MCF 10A (cell line): ENCODE measurements around the gene CEACAM7. TPM values are rescaled to one million over a fixed set of nuclear protein-coding genes. Genes with fewer than 3 reads are reported as not detected.

Experiments
- BruUV-seq: library from RNA; stranded (reverse); fragments of 400-500 nt; replicated peaks from 2 replicates; lab custom pipeline; 2021; lab: Mats Ljungman, UMichigan
- CTCF ChIA-PET: fragments of 300-600 bp; sonication (Branson Sonifier 250); formaldehyde crosslinking; extraction: SDS; loops from one replicate; lab custom pipeline; 2021; ENCODE audit warnings: antibody characterized with exemption, inconsistent platforms; lab: Yijun Ruan, JAX
- POLR2A ChIA-PET: fragments of 300-600, 350-650 bp; sonication (Branson Sonifier 250); formaldehyde crosslinking; extraction: SDS; loops from one replicate; lab custom pipeline; 2020; ENCODE audit warnings: antibody characterized with exemption, inconsistent platforms; lab: Yijun Ruan, JAX
- DNase-seq: peaks from one replicate; pipeline ENCODE4 v3.0.0-alpha.2; 2018; ENCODE audit not compliant: unreplicated experiment
- H3K27ac Mint-ChIP-seq: one replicate; pipeline ENCODE4 v1.8.0; 2022; ENCODE audit warnings: mild to moderate bottlenecking, low read depth, mixed read lengths; ENCODE audit not compliant: unreplicated experiment
- H3K27me3 Mint-ChIP-seq: one replicate; pipeline ENCODE4 v1.8.0; 2022; ENCODE audit warnings: mixed read lengths; ENCODE audit not compliant: insufficient read depth, unreplicated experiment
- H3K36me3 Mint-ChIP-seq: one replicate; pipeline ENCODE4 v1.8.0; 2022; ENCODE audit warnings: mild to moderate bottlenecking, moderate library complexity, mixed read lengths; ENCODE audit not compliant: insufficient read depth, unreplicated experiment
- H3K4me1 Mint-ChIP-seq: one replicate; pipeline ENCODE4 v1.8.0; 2022; ENCODE audit warnings: mixed read lengths; ENCODE audit not compliant: insufficient read depth, unreplicated experiment
- H3K4me3 Mint-ChIP-seq: one replicate; pipeline ENCODE4 v1.8.0; 2022; ENCODE audit warnings: mild to moderate bottlenecking, moderate library complexity, mixed read lengths; ENCODE audit not compliant: unreplicated experiment
- H3K9me3 Mint-ChIP-seq: one replicate; pipeline ENCODE4 v1.8.0; 2022; ENCODE audit warnings: mixed read lengths; ENCODE audit not compliant: unreplicated experiment
- CTCF ChIP-seq: fragments of 200-600 bp; IDR thresholded peaks from one replicate; pipeline ENCODE4 v1.8.0; 2022; ENCODE audit warnings: antibody characterized with exemption, mild to moderate bottlenecking; ENCODE audit not compliant: unreplicated experiment
- intact Hi-C: fragments of 100-400 bp; cut with micrococcal nuclease; formaldehyde crosslinking; loops from 2 replicates; pipeline ENCODE4 v1.14.1; 2022
- total RNA-seq: library from RNA; stranded (reverse); gene quantifications from 2 replicates; pipeline ENCODE4 v1.2.3, GENCODE V29; 2022

CEACAM7 gene
- total RNA-seq, 1 experiment from 2014 or later: not detected

GRCh38 chr19:41626278-41626677 lies 61.8 kb downstream of the CEACAM7 start:
- no peak overlapping the region for H3K27ac Mint-ChIP-seq
- intact Hi-C loops: no loop called here
- no TSS peak for BruUV-seq
- POLR2A ChIA-PET: interaction anchor here (0.7 kb wide), 1 partner anchor 177 kb away, joined by 3 read pairs; no protein-coding TSS in a partner anchor
- CTCF ChIA-PET: interaction anchor here (0.6 kb wide), 1 partner anchor 37 kb away, joined by 4 read pairs; no protein-coding TSS in a partner anchor
- H3K4me3 Mint-ChIP-seq: no peak overlapping the region
- no peak for TF ChIP-seq CTCF
- peaks cover 83% of the 10 kb centered on the region for H3K27me3 Mint-ChIP-seq
- peaks cover 6% of the 10 kb centered on the region for H3K9me3 Mint-ChIP-seq
- DNase-seq: no peak
- no peaks in the 10 kb centered on the region for H3K4me1 Mint-ChIP-seq
- no peaks in the 10 kb centered on the region for H3K36me3 Mint-ChIP-seq

- H3K9me3 Mint-ChIP-seq: peaks cover under 1% of the 10 kb centered on the region
- CTCF ChIA-PET: interaction anchor here (0.7 kb wide), 1 partner anchor 132 kb away, joined by 3 read pairs; no protein-coding TSS in a partner anchor
- intact Hi-C loops: no loop called here
Observed at GRCh38 chr19:41624937-41625336, 63.1 kb downstream of the CEACAM7 start.

GRCh38 chr19:41624515-41624914 lies 63.6 kb downstream of the CEACAM7 start:
- Mint-ChIP-seq H3K4me3 (no peak overlapping the region), H3K27ac (no peak overlapping the region), H3K36me3 (no peaks in the 10 kb centered on the region), H3K4me1 (no peaks in the 10 kb centered on the region), H3K9me3 (no peaks in the 10 kb centered on the region), H3K27me3 (peaks cover 93% of the 10 kb centered on the region)
- CTCF ChIA-PET: interaction anchor here (0.7 kb wide), 1 partner anchor 133 kb away, joined by 3 read pairs; no protein-coding TSS in a partner anchor
- POLR2A ChIA-PET: no interaction called here
- no peak for DNase-seq
- no TSS peak for BruUV-seq
- intact Hi-C loops: no loop called here
- TF ChIP-seq CTCF: no peak

More at GRCh38 chr19:41624937-41625336, 63.1 kb downstream of the CEACAM7 start:
- Mint-ChIP-seq H3K27ac (no peak overlapping the region), H3K4me3 (no peak overlapping the region), H3K4me1 (no peaks in the 10 kb centered on the region), H3K36me3 (no peaks in the 10 kb centered on the region), H3K27me3 (peaks cover 95% of the 10 kb centered on the region)
- DNase-seq: no peak
- POLR2A ChIA-PET: no interaction called here
- no peak for TF ChIP-seq CTCF
- BruUV-seq: no TSS peak

- no peak for TF ChIP-seq CTCF
- intact Hi-C loops: no loop called here
- no peaks in the 10 kb centered on the region for H3K36me3 Mint-ChIP-seq
- H3K4me3 Mint-ChIP-seq: no peak overlapping the region
- no peak overlapping the region for H3K27ac Mint-ChIP-seq
- no peak for DNase-seq
- peaks cover 82% of the 10 kb centered on the region for H3K27me3 Mint-ChIP-seq
- ChIA-PET POLR2A (no interaction called here), CTCF (no interaction called here)
- no peaks in the 10 kb centered on the region for H3K4me1 Mint-ChIP-seq
- no peaks in the 10 kb centered on the region for H3K9me3 Mint-ChIP-seq
- BruUV-seq: no TSS peak
Observed at GRCh38 chr19:41623360-41623759, 64.7 kb downstream of the CEACAM7 start.

Other genes starting within 250 kb of the CEACAM7 start
- 27.7 and 34.8 TPM in 2 replicates for gene DMAC2, start 248.4 kb downstream of the CEACAM7 start, total RNA-seq
- gene ERICH4, start 245.1 kb downstream of the CEACAM7 start, total RNA-seq: not detected in 2 replicates
- not detected in 2 replicates for gene CEACAM21, start 112.1 kb downstream of the CEACAM7 start, total RNA-seq
- gene CEACAM4, start 61.2 kb downstream of the CEACAM7 start, total RNA-seq: not detected in 2 replicates
- gene CEACAM5, start 20.4 kb upstream of the CEACAM7 start, total RNA-seq: not detected in 2 replicates
- not detected in 2 replicates for gene CEACAM6, start 67.3 kb upstream of the CEACAM7 start, total RNA-seq
- not detected in 2 replicates for gene CEACAM3, start 108.3 kb upstream of the CEACAM7 start, total RNA-seq
- not detected in 2 replicates for gene LYPD4, start 156.4 kb upstream of the CEACAM7 start, total RNA-seq
- not detected in 2 replicates for gene DMRTC2, start 156.8 kb upstream of the CEACAM7 start, total RNA-seq
- 3,060 and 3,357 TPM in 2 replicates for gene RPS19, start 172.0 kb upstream of the CEACAM7 start, total RNA-seq
- gene CD79A, start 189.0 kb upstream of the CEACAM7 start, total RNA-seq: not detected in 2 replicates
- gene ARHGEF1, start 194.9 kb upstream of the CEACAM7 start, total RNA-seq: 106 and 108 TPM in 2 replicates
- gene ERFL, start 240.2 kb upstream of the CEACAM7 start, total RNA-seq: 0.34 TPM in 1 of 2 replicates, not detected in the other